CD14-positive monocyte (primary cell): Measurements from ENCODE around the gene FBN1. TPM values are rescaled to one million over a fixed set of nuclear protein-coding genes. Genes with fewer than 3 reads are reported as not detected.

Experiments used
- DNase-seq, 3 donors: peaks; one replicate each; pipeline ENCODE4 v3.0.0-alpha.2; 2011 to 2022
- H2AFZ ChIP-seq: 2 replicates; pipeline ENCODE4 v1.6.0; 2012; ENCODE audit warnings: mild to moderate bottlenecking, low read depth, low read length, inconsistent platforms; ENCODE audit not compliant: insufficient read depth, poor library complexity, severe bottlenecking
- H3K27ac ChIP-seq, 2 donors: 1 replicate in 1 of 2; 2 replicates in 1 of 2; pipeline ENCODE4 v1.5.1; 2012 to 2013; ENCODE audit warnings: low read length in 2 of 2, control low read depth in 1 of 2, inconsistent platforms in 1 of 2, low read depth in 1 of 2, mild to moderate bottlenecking in 1 of 2
- H3K27me3 ChIP-seq, 2 donors: one replicate each; pipeline versions ENCODE4 v1.6.0 to v1.6.1; 2011 to 2013; ENCODE audit warnings: low read length in 2 of 2; ENCODE audit not compliant: control insufficient read depth in 2 of 2, insufficient read depth in 2 of 2
- H3K36me3 ChIP-seq, 2 donors: replicated peaks in 1 of 2; 1 replicate in 1 of 2; 2 replicates in 1 of 2; pipeline versions ENCODE4 v1.5.1 to v1.6.1; 2012 to 2013; ENCODE audit warnings: low read length in 2 of 2, control low read depth in 1 of 2, inconsistent platforms in 1 of 2, mild to moderate bottlenecking in 1 of 2; ENCODE audit not compliant: insufficient read depth in 2 of 2, control insufficient read depth in 1 of 2
- H3K4me1 ChIP-seq, 2 donors: 1 replicate in 1 of 2; 2 replicates in 1 of 2; pipeline versions ENCODE4 v1.5.1 to v1.6.1; 2012 to 2013; ENCODE audit warnings: low read length in 2 of 2, control low read depth in 1 of 2, inconsistent platforms in 1 of 2, mild to moderate bottlenecking in 1 of 2, moderate library complexity in 1 of 2; ENCODE audit not compliant: insufficient read depth in 2 of 2, control insufficient read depth in 1 of 2
- H3K4me2 ChIP-seq: replicated peaks from 2 replicates; pipeline ENCODE3; 2012; ENCODE audit warnings: low read length, moderate library complexity, mild to moderate bottlenecking; ENCODE audit not compliant: poor library complexity, severe bottlenecking; ENCODE audit errors: extremely low read depth
- H3K4me3 ChIP-seq, 3 experiments: fragments of 200-600 bp in 1 of 3; sonication (generic) in 1 of 3; replicated peaks in 1 of 3; 1 replicate in 2 of 3; 2 replicates in 1 of 3; pipeline ENCODE4 v1.5.1; 2011 to 2013; ENCODE audit warnings: low read length in 3 of 3, mild to moderate bottlenecking in 3 of 3, control low read depth in 2 of 3, low read depth in 2 of 3, inconsistent platforms in 1 of 3, moderate library complexity in 1 of 3
- H3K79me2 ChIP-seq: 2 replicates; pipeline ENCODE4 v1.6.0; 2012; ENCODE audit warnings: mild to moderate bottlenecking, control low read depth, inconsistent platforms, low read length, moderate library complexity; ENCODE audit not compliant: insufficient read depth
- H3K9ac ChIP-seq: 2 replicates; pipeline ENCODE4 v1.6.0; 2017; ENCODE audit warnings: low read length, mild to moderate bottlenecking; ENCODE audit not compliant: insufficient read depth, poor library complexity, severe bottlenecking
- H3K9me3 ChIP-seq, 2 donors: replicated peaks in 1 of 2; 1 replicate in 1 of 2; 2 replicates in 1 of 2; pipeline versions ENCODE4 v1.5.1 to v1.6.1; 2012 to 2013; ENCODE audit warnings: low read length in 2 of 2, control low read depth in 1 of 2; ENCODE audit not compliant: control insufficient read depth in 1 of 2, insufficient read depth in 1 of 2
- H4K20me1 ChIP-seq: 2 replicates; pipeline ENCODE4 v1.6.0; 2012; ENCODE audit warnings: mild to moderate bottlenecking, low read length, control low read depth, moderate library complexity; ENCODE audit not compliant: insufficient read depth
- H3K27ac Mint-ChIP-seq, 7 donors: one replicate each; pipeline ENCODE4 v1.8.0; 2020; ENCODE audit warnings: mild to moderate bottlenecking in 7 of 7, mixed read lengths in 7 of 7, moderate library complexity in 6 of 7, inconsistent platforms in 2 of 7
- H3K27me3 Mint-ChIP-seq, 3 donors: one replicate each; pipeline ENCODE4 v1.8.0; 2021 to 2022; ENCODE audit warnings: low read depth in 3 of 3, mild to moderate bottlenecking in 3 of 3, mixed read lengths in 3 of 3, moderate library complexity in 3 of 3, inconsistent platforms in 1 of 3
- H3K36me3 Mint-ChIP-seq, 2 donors: one replicate each; pipeline ENCODE4 v1.8.0; 2020; ENCODE audit warnings: mixed read lengths in 2 of 2, inconsistent platforms in 1 of 2, mild to moderate bottlenecking in 1 of 2
- H3K4me1 Mint-ChIP-seq: one replicate; pipeline ENCODE4 v1.8.0; 2020; ENCODE audit warnings: mild to moderate bottlenecking, mixed read lengths
- H3K4me3 Mint-ChIP-seq, 2 donors: one replicate each; pipeline ENCODE4 v1.8.0; 2020; ENCODE audit warnings: mild to moderate bottlenecking in 2 of 2, mixed read lengths in 2 of 2, moderate library complexity in 1 of 2
- H3K9me3 Mint-ChIP-seq, 7 donors: one replicate each; pipeline ENCODE4 v1.8.0; 2020 to 2022; ENCODE audit warnings: mixed read lengths in 7 of 7, mild to moderate bottlenecking in 6 of 7, moderate library complexity in 6 of 7, inconsistent platforms in 2 of 7
- WGBS: methylation state at CpG from one replicate; pipeline ENCODE4 v1.1.5; 2013; ENCODE audit warnings: missing lambda C conversion rate; ENCODE audit not compliant: insufficient coverage; 5-methylcytosine and 5-hydroxymethylcytosine counted together
- intact Hi-C, 2 donors: fragments of 100-400 bp; cut with micrococcal nuclease; formaldehyde crosslinking; loops; one replicate each; pipeline versions ENCODE4 v1.15.0 to v1.15.1; 2023
- polyA plus RNA-seq, 3 donors: library from polyadenylated mRNA; depleted of rRNA in 1 of 3; unstranded in 2 of 3; stranded (reverse) in 1 of 3; fragments of 300-500 nt in 2 of 3; fragments of >200 nt in 1 of 3; fragmentation: Illumina TruSeq in 2 of 3; gene quantifications; 1 replicate in 2 of 3; 2 replicates in 1 of 3; pipeline ENCODE4 v1.2.3, GENCODE V29; 2012 to 2021
- TF ChIP-seq, protein P1 (sequence below): fragments of 200-600 bp; IDR thresholded peaks from one replicate; pipeline ENCODE4 v1.8.0; 2022; ENCODE audit warnings: antibody characterized with exemption, mild to moderate bottlenecking

Gene FBN1
- polyA plus RNA-seq, 3 donors: 0.29 TPM; not detected in 2

DNA sequence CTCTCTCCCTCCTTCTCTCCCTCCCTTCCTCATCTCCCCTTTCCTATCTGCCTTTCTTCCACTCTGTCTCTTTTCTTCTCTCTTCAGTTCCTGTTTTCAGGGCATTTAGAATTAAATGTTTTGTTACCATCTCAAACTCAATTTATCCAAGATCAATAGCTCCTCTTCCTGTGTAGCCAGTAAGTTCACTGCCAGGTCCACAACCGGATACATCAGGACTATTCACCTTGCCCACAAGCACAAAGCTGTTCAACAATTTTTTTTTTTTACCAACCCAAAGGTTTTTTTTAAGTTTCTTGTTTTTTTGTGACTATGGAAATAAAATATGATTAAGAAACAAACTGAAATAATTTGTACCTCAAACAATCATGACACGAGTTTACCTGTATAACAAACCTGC is 26.1 kb downstream of the FBN1 start:
- H2AFZ ChIP-seq: no peak overlapping the region
- peaks cover 0 to 2% (median 0%) of the 10 kb centered on the region in 7 donors for H3K9me3 Mint-ChIP-seq

DNA sequence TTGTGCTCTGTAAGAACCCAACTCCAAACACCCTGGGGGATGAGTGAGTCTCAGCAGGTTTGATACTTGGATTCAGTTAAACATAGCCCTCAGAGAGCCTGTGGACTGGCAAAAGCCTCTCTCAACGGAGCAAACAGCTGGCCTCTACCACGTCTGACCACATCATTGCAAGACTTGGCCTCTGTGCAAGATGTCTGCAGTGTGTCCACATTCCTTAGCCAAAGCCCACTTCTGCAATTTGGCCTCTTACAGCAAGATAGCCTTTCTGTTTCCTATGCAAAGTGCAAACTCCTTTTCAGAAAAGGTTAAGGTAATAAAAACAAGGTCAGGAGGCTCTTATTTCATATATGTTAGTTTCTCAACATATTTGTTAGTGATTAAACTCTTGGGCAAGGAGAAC is 27.9 kb downstream of the FBN1 start:
- no peaks in the 10 kb centered on the region for H3K36me3 ChIP-seq
- no peak overlapping the region for H3K27ac ChIP-seq
- Mint-ChIP-seq H3K4me3 (no peak overlapping the region), H3K27me3 (peaks cover 0 to 1% (median 0%) of the 10 kb centered on the region in 3 donors), H3K36me3 (no peaks in the 10 kb centered on the region), H3K9me3 (peaks cover 0 to 3% (median 0%) of the 10 kb centered on the region in 7 donors), H3K4me1 (peaks cover 4% of the 10 kb centered on the region), H3K27ac (no peak overlapping the region)
- peak in 2 of 3 donors; percentile 2 to 9 for DNase-seq
- H3K4me2 ChIP-seq: no peak overlapping the region
- H3K4me3 ChIP-seq: no peak overlapping the region
- no peaks in the 10 kb centered on the region for H3K27me3 ChIP-seq
- H3K9ac ChIP-seq: no peak overlapping the region
- TF ChIP-seq, protein P1, sequence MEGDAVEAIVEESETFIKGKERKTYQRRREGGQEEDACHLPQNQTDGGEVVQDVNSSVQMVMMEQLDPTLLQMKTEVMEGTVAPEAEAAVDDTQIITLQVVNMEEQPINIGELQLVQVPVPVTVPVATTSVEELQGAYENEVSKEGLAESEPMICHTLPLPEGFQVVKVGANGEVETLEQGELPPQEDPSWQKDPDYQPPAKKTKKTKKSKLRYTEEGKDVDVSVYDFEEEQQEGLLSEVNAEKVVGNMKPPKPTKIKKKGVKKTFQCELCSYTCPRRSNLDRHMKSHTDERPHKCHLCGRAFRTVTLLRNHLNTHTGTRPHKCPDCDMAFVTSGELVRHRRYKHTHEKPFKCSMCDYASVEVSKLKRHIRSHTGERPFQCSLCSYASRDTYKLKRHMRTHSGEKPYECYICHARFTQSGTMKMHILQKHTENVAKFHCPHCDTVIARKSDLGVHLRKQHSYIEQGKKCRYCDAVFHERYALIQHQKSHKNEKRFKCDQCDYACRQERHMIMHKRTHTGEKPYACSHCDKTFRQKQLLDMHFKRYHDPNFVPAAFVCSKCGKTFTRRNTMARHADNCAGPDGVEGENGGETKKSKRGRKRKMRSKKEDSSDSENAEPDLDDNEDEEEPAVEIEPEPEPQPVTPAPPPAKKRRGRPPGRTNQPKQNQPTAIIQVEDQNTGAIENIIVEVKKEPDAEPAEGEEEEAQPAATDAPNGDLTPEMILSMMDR: no peak
- H4K20me1 ChIP-seq: no peaks in the 10 kb centered on the region
- no peaks in the 10 kb centered on the region for H3K4me1 ChIP-seq
- no peaks in the 10 kb centered on the region for H3K9me3 ChIP-seq
- intact Hi-C loops: no loop called here
- H3K79me2 ChIP-seq: no peaks in the 10 kb centered on the region
- peak overlapping the region; percentile 48 for H2AFZ ChIP-seq
- 6% methylated on average over 2 of the region's 2 CpGs for WGBS

More for the DNA sequence above, 26.1 kb downstream of the FBN1 start:
- no peak overlapping the region for H3K4me3 ChIP-seq
- intact Hi-C loops: no loop called here
- H3K79me2 ChIP-seq: no peaks in the 10 kb centered on the region
- DNase-seq: no peak
- H3K9me3 ChIP-seq: no peaks in the 10 kb centered on the region
- H4K20me1 ChIP-seq: no peaks in the 10 kb centered on the region
- H3K27ac Mint-ChIP-seq: no peak overlapping the region
- peaks cover 4% of the 10 kb centered on the region for H3K4me1 Mint-ChIP-seq
- no peaks in the 10 kb centered on the region for H3K36me3 Mint-ChIP-seq
- no peaks in the 10 kb centered on the region for H3K27me3 ChIP-seq
- H3K9ac ChIP-seq: no peak overlapping the region
- H3K36me3 ChIP-seq: no peaks in the 10 kb centered on the region
- no peak overlapping the region for H3K27ac ChIP-seq
- TF ChIP-seq, protein P1: no peak
- WGBS: no CpG with 5 or more reads among the region's 2 CpGs
- peaks cover 0 to 1% (median 0%) of the 10 kb centered on the region in 3 donors for H3K27me3 Mint-ChIP-seq
- H3K4me3 Mint-ChIP-seq: no peak overlapping the region
- no peaks in the 10 kb centered on the region for H3K4me1 ChIP-seq
- no peak overlapping the region for H3K4me2 ChIP-seq
